Effector memory CD8-positive, alpha-beta T cell (primary cell): ENCODE data around the gene BAK1.

Experiments
- ATAC-seq: fragments of 150-1000 bp; cut with Tn5 transposase; replicated peaks from 2 replicates; pipeline ENCODE4 v1.10.0; 2021; ENCODE audit warnings: mild to moderate bottlenecking, moderate library complexity
- DNase-seq, 3 experiments: peaks; one replicate each; pipeline ENCODE4 v3.0.0; 2021
- H3K27ac Mint-ChIP-seq, 2 donors: one replicate each; pipeline ENCODE4 v1.8.0; 2022; ENCODE audit warnings: mild to moderate bottlenecking in 2 of 2, mixed read lengths in 2 of 2, moderate library complexity in 2 of 2
- H3K27me3 Mint-ChIP-seq, 2 donors: one replicate each; pipeline ENCODE4 v1.8.0; 2022; ENCODE audit warnings: mixed read lengths in 2 of 2
- H3K36me3 Mint-ChIP-seq: one replicate; pipeline ENCODE4 v1.8.0; 2022; ENCODE audit warnings: mild to moderate bottlenecking, moderate library complexity, mixed read lengths; ENCODE audit not compliant: insufficient read depth
- H3K4me1 Mint-ChIP-seq, 2 donors: one replicate each; pipeline ENCODE4 v1.8.0; 2022; ENCODE audit warnings: low read depth in 2 of 2, mixed read lengths in 2 of 2
- H3K4me3 Mint-ChIP-seq, 2 donors: one replicate each; pipeline ENCODE4 v1.8.0; 2022; ENCODE audit warnings: mild to moderate bottlenecking in 2 of 2, mixed read lengths in 2 of 2, moderate library complexity in 2 of 2
- H3K9me3 Mint-ChIP-seq, 2 donors: one replicate each; pipeline ENCODE4 v1.8.0; 2022; ENCODE audit warnings: mixed read lengths in 2 of 2

BAK1 gene

GRCh38 chr6:33587529-33587928 is 7.5 kb upstream of the BAK1 start:
- no peak overlapping the region for H3K27ac Mint-ChIP-seq
- ATAC-seq (no peak), DNase-seq (no peak)
- H3K4me3 Mint-ChIP-seq, result no peak overlapping the region
- peaks cover 18 to 19% of the 10 kb centered on the region in 2 donors for H3K4me1 Mint-ChIP-seq
- no peaks in the 10 kb centered on the region for H3K9me3 Mint-ChIP-seq
- H3K36me3 Mint-ChIP-seq, result no peaks in the 10 kb centered on the region
- H3K27me3 Mint-ChIP-seq, result no peaks in the 10 kb centered on the region

GRCh38 chr6:33586108-33586640 is 6.1 kb upstream of the BAK1 start:
- Mint-ChIP-seq H3K27ac (peak overlapping the region; percentile 80), H3K9me3 (no peaks in the 10 kb centered on the region), H3K4me1 (peaks cover 11 to 15% of the 10 kb centered on the region in 2 donors), H3K36me3 (no peaks in the 10 kb centered on the region), H3K27me3 (no peaks in the 10 kb centered on the region), H3K4me3 (peak overlapping the region; percentile 45 to 51)
- DNase-seq (no peak), ATAC-seq (peak; percentile 5)

GRCh38 chr6:33585403-33586107 is 5.5 kb upstream of the BAK1 start:
- peak overlapping the region; percentile 45 to 51 for H3K4me3 Mint-ChIP-seq
- H3K4me1 Mint-ChIP-seq, result peaks cover 10 to 13% of the 10 kb centered on the region in 2 donors
- peak; percentile 85 to 93 (median 86) for DNase-seq
- ATAC-seq, result peak; percentile 96
- no peaks in the 10 kb centered on the region for H3K36me3 Mint-ChIP-seq
- no peaks in the 10 kb centered on the region for H3K27me3 Mint-ChIP-seq
- H3K9me3 Mint-ChIP-seq, result no peaks in the 10 kb centered on the region
- H3K27ac Mint-ChIP-seq, result peak overlapping the region; percentile 80

- peaks cover 16 to 17% of the 10 kb centered on the region in 2 donors for H3K4me1 Mint-ChIP-seq
- H3K27me3 Mint-ChIP-seq, result no peaks in the 10 kb centered on the region
- H3K27ac Mint-ChIP-seq, result peak overlapping the region; percentile 80
- no peaks in the 10 kb centered on the region for H3K36me3 Mint-ChIP-seq
- no peak for ATAC-seq
- H3K9me3 Mint-ChIP-seq, result no peaks in the 10 kb centered on the region
- H3K4me3 Mint-ChIP-seq, result peak overlapping the region in 1 of 2 donors; percentile 51
- no peak for DNase-seq
Observed at GRCh38 chr6:33584700-33585402, 4.8 kb upstream of the BAK1 start.

GRCh38 chr6:33583591-33584155 is 3.6 kb upstream of the BAK1 start:
- ATAC-seq, result no peak
- no peak for DNase-seq
- H3K36me3 Mint-ChIP-seq, result peaks cover 5% of the 10 kb centered on the region
- peak overlapping the region; percentile 35 to 76 for H3K27ac Mint-ChIP-seq
- H3K4me1 Mint-ChIP-seq, result peaks cover 22 to 24% of the 10 kb centered on the region in 2 donors
- H3K4me3 Mint-ChIP-seq, result no peak overlapping the region
- no peaks in the 10 kb centered on the region for H3K9me3 Mint-ChIP-seq
- no peaks in the 10 kb centered on the region for H3K27me3 Mint-ChIP-seq

GRCh38 chr6:33581186-33581585 is 1.1 kb upstream of the BAK1 start:
- no peaks in the 10 kb centered on the region for H3K9me3 Mint-ChIP-seq
- no peaks in the 10 kb centered on the region for H3K27me3 Mint-ChIP-seq
- H3K4me1 Mint-ChIP-seq, result peaks cover 33 to 37% of the 10 kb centered on the region in 2 donors
- H3K36me3 Mint-ChIP-seq, result peaks cover 24% of the 10 kb centered on the region
- no peak overlapping the region for H3K27ac Mint-ChIP-seq
- H3K4me3 Mint-ChIP-seq, result no peak overlapping the region
- no peak for DNase-seq
- ATAC-seq, result no peak

GRCh38 chr6:33578588-33579011 is 1.5 kb downstream of the BAK1 start:
- H3K9me3 Mint-ChIP-seq, result no peaks in the 10 kb centered on the region
- peaks cover 49% of the 10 kb centered on the region for H3K36me3 Mint-ChIP-seq
- peak overlapping the region; percentile 94 to 99 for H3K4me3 Mint-ChIP-seq
- peak; percentile 33 to 41 (median 40) for DNase-seq
- H3K27me3 Mint-ChIP-seq, result no peaks in the 10 kb centered on the region
- peak; percentile 49 for ATAC-seq
- H3K4me1 Mint-ChIP-seq, result peaks cover 27 to 30% of the 10 kb centered on the region in 2 donors
- peak overlapping the region; percentile 95 to 99 for H3K27ac Mint-ChIP-seq

GRCh38 chr6:33578164-33578563 is 1.9 kb downstream of the BAK1 start:
- Mint-ChIP-seq H3K4me1 (peaks cover 27 to 29% of the 10 kb centered on the region in 2 donors), H3K27me3 (no peaks in the 10 kb centered on the region), H3K9me3 (no peaks in the 10 kb centered on the region), H3K27ac (peak overlapping the region; percentile 95 to 99), H3K4me3 (peak overlapping the region; percentile 94 to 99), H3K36me3 (peaks cover 49% of the 10 kb centered on the region)
- no peak for ATAC-seq
- no peak for DNase-seq

GRCh38 chr6:33577718-33578117 is 2.4 kb downstream of the BAK1 start:
- H3K4me1 Mint-ChIP-seq, result peaks cover 27 to 29% of the 10 kb centered on the region in 2 donors
- H3K36me3 Mint-ChIP-seq, result peaks cover 49% of the 10 kb centered on the region
- no peak for DNase-seq
- H3K4me3 Mint-ChIP-seq, result peak overlapping the region; percentile 94 to 99
- H3K27me3 Mint-ChIP-seq, result no peaks in the 10 kb centered on the region
- no peak for ATAC-seq
- H3K27ac Mint-ChIP-seq, result peak overlapping the region; percentile 95 to 99
- no peaks in the 10 kb centered on the region for H3K9me3 Mint-ChIP-seq

GRCh38 chr6:33577106-33577535 is 3.0 kb downstream of the BAK1 start:
- no peaks in the 10 kb centered on the region for H3K9me3 Mint-ChIP-seq
- H3K4me1 Mint-ChIP-seq, result peaks cover 29 to 31% of the 10 kb centered on the region in 2 donors
- H3K36me3 Mint-ChIP-seq, result peaks cover 54% of the 10 kb centered on the region
- DNase-seq (no peak), ATAC-seq (no peak)
- peak overlapping the region in 1 of 2 donors; percentile 95 for H3K27ac Mint-ChIP-seq
- H3K27me3 Mint-ChIP-seq, result no peaks in the 10 kb centered on the region
- peak overlapping the region; percentile 38 to 94 for H3K4me3 Mint-ChIP-seq

- H3K4me3 Mint-ChIP-seq, result peak overlapping the region; percentile 33 to 48
- ATAC-seq (no peak), DNase-seq (no peak)
- peaks cover 33 to 35% of the 10 kb centered on the region in 2 donors for H3K4me1 Mint-ChIP-seq
- no peaks in the 10 kb centered on the region for H3K27me3 Mint-ChIP-seq
- H3K9me3 Mint-ChIP-seq, result no peaks in the 10 kb centered on the region
- H3K27ac Mint-ChIP-seq, result peak overlapping the region in 1 of 2 donors; percentile 95
- H3K36me3 Mint-ChIP-seq, result peaks cover 58% of the 10 kb centered on the region
Observed at GRCh38 chr6:33576668-33577067, 3.4 kb downstream of the BAK1 start.

GRCh38 chr6:33575211-33575610 is 4.9 kb downstream of the BAK1 start:
- H3K27ac Mint-ChIP-seq, result no peak overlapping the region
- peaks cover 73% of the 10 kb centered on the region for H3K36me3 Mint-ChIP-seq
- H3K4me1 Mint-ChIP-seq, result peaks cover 37 to 40% of the 10 kb centered on the region in 2 donors
- H3K4me3 Mint-ChIP-seq, result no peak overlapping the region
- no peaks in the 10 kb centered on the region for H3K9me3 Mint-ChIP-seq
- H3K27me3 Mint-ChIP-seq, result no peaks in the 10 kb centered on the region
- no peak for ATAC-seq
- no peak for DNase-seq

GRCh38 chr6:33571637-33572316 is 8.3 kb downstream of the BAK1 start:
- Mint-ChIP-seq H3K36me3 (peaks cover 56% of the 10 kb centered on the region), H3K4me3 (peak overlapping the region; percentile 86 to 87)

More at GRCh38 chr6:33571637-33572316, 8.3 kb downstream of the BAK1 start:
- DNase-seq (no peak), ATAC-seq (no peak)
- no peaks in the 10 kb centered on the region for H3K9me3 Mint-ChIP-seq
- H3K27ac Mint-ChIP-seq, result peak overlapping the region; percentile 99 to 100
- H3K4me1 Mint-ChIP-seq, result peaks cover 18 to 21% of the 10 kb centered on the region in 2 donors
- H3K27me3 Mint-ChIP-seq, result no peaks in the 10 kb centered on the region
